Measurements from ENCODE around the gene ZCWPW1. TPM values are rescaled to one million over a fixed set of nuclear protein-coding genes. Genes with fewer than 3 reads are reported as not detected.

The ZCWPW1 gene
- total and polyA plus RNA-seq, 10 of the 15 experiments (the other 5 are each of a cell fraction or from before 2014, with no cell fraction given) = 1.3 to 4.4 (median 3.7) TPM

DNA sequence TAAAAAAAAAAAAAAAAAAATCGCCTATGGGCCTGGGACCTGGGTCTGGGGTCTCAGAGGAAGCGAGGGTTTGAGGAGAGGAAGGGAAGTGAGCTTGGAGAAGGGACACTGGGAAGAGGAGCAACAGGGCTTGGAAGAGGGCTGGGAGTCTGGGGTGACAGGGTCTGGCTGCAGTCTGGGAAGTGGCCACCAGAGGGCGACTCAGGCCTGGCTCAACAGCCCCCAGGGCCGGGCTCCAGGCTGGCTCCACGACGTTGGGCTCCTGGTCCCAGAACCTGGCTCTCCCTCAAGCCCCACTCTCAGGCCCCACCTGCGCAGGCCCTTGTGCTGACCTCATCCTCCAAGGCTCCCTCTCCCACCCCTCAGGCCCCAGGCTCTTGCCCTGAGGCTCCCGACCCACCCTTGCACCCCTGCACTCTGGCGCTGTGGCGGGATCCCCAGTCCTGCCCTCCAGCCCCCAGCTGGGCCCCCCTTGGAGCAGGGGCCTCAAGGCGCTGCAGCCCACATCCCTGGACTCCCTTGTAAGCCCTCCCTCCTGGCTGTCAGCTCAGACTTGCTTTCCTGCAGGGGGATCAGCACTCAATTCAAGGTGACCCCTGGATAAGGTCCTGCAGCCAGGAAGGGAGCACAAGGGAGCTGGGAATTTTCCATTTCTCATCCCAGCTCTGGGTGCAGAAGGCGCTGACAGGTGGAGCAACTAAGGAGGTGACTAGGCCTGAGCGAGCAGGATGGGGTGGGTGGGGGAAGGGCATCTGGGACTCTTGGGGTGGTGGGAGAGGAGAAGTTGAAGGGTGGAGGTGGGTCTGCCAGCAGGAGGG, 40.9 kb upstream of the ZCWPW1 start:
- intact Hi-C loops (cut with micrococcal nuclease; ENCODE audit: unreplicated experiment) = loop anchor here (1.0 to 10.0 kb wide), 2 partner anchors 90 to 225 kb away; partner anchors contain the start of gene GIGYF1
- no peak overlapping the region for H3K9ac ChIP-seq (ENCODE audit: control insufficient read depth, insufficient read depth, low read length)
- CTCF ChIA-PET = interaction anchor here (0.7 to 3.5 kb wide), 21 partner anchors 9 to 337 kb away, joined by 3 to 50 read pairs (median 5); partner anchors contain the start of genes AGFG2, FBXO24, LRCH4 and TSC22D4
- H3K36me3 ChIP-seq (ENCODE audit: control insufficient read depth in 2 of 2, insufficient read depth in 2 of 2, low read length in 1 of 2) = peaks cover 6 to 15% of the 10 kb centered on the region in 2 experiments; a peak in 3 of 4 replicates
- no peaks in the 10 kb centered on the region for H4K20me1 ChIP-seq (ENCODE audit: control insufficient read depth, insufficient read depth)
- peaks cover 12% of the 10 kb centered on the region for H3K4me1 ChIP-seq (ENCODE audit: control insufficient read depth, insufficient read depth, low read length)
- SMC1A ChIA-PET (ENCODE audit: uncharacterized antibody, unreplicated experiment) = interaction anchor here (0.6 to 2.9 kb wide), 10 partner anchors 10 to 224 kb away, joined by 3 to 24 read pairs (median 3); partner anchors contain the start of gene TSC22D4
- no peaks in the 10 kb centered on the region for H3K27me3 ChIP-seq (replicated peaks in 1 of 2; ENCODE audit: control insufficient read depth in 2 of 2, insufficient read depth in 2 of 2, low read length in 1 of 2)
- FAIRE-seq (peak; percentile 75), ATAC-seq (peak; percentile 94), DNase-seq (ENCODE audit: low read depth, low spot score) (no peak)
- peaks cover 11% of the 10 kb centered on the region for H3K79me2 ChIP-seq (ENCODE audit: control insufficient read depth, insufficient read depth, low read length)
- H3K27ac ChIP-seq (ENCODE audit: control insufficient read depth, insufficient read depth) = no peak overlapping the region
- no peaks in the 10 kb centered on the region for H3K9me3 ChIP-seq (replicated peaks; ENCODE audit: control insufficient read depth, insufficient read depth, low read length)
- no peak overlapping the region for H3K4me3 ChIP-seq
- H2AFZ ChIP-seq (ENCODE audit: control insufficient read depth, low read depth, low read length) = no peak overlapping the region
- RAD21 ChIA-PET (ENCODE audit: unreplicated experiment) = interaction anchor here (0.6 to 2.8 kb wide), 8 partner anchors 13 to 90 kb away, joined by 3 to 24 read pairs (median 4); partner anchors contain the start of gene PPP1R35
- in situ Hi-C loops (cut with MboI) = loop anchor here (5.0 to 25.0 kb wide), 4 partner anchors 88 to 385 kb away; partner anchors contain the start of genes GIGYF1 and SLC12A9
- WGBS (ENCODE audit: insufficient coverage, insufficient replicate concordance, low lambda C conversion rate, missing lambda C conversion rate) = 37% methylated on average over 12 of the region's 13 CpGs
- BruUV-seq (replicated peaks) = no TSS peak
- H3K4me2 ChIP-seq (ENCODE audit: control insufficient read depth, insufficient read depth) = no peak overlapping the region
- POLR2A ChIA-PET = interaction anchor here (0.5 kb wide), 1 partner anchor 51 kb away, joined by 5 read pairs; no protein-coding TSS in a partner anchor
- peak; percentile 33; the same call in 1 of the 3 replicates for TF ChIP-seq POU2F2 (IDR thresholded peaks at IDR 0.05; ENCODE audit: borderline replicate concordance, low read depth, low read length)
- peak; percentile 63; the same call in 1 of the 2 replicates for TF ChIP-seq POLR2A (IDR thresholded peaks at IDR 0.05; ENCODE audit: low read depth, low read length)
- peak; percentile 33; the same call in 1 of the 2 replicates for TF ChIP-seq IKZF1 (conservative IDR thresholded peaks at IDR 0.05)
- 0 out of 2 replicates have a peak, but pooled peaks have one; percentile 16 for TF ChIP-seq IRF4 (IDR thresholded peaks at IDR 0.05; ENCODE audit: low read depth, low read length)
- TF ChIP-seq, protein P1, sequence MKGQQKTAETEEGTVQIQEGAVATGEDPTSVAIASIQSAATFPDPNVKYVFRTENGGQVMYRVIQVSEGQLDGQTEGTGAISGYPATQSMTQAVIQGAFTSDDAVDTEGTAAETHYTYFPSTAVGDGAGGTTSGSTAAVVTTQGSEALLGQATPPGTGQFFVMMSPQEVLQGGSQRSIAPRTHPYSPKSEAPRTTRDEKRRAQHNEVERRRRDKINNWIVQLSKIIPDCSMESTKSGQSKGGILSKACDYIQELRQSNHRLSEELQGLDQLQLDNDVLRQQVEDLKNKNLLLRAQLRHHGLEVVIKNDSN (IDR thresholded peaks at IDR 0.05; ENCODE audit: borderline replicate concordance, extremely low read length, insufficient read depth, low read depth, low read length) = no peak
- TF ChIP-seq RELA (IDR thresholded peaks at IDR 0.05; ENCODE audit: borderline replicate concordance, partially characterized antibody) = peak; percentile 21
- TF ChIP-seq, protein P2, sequence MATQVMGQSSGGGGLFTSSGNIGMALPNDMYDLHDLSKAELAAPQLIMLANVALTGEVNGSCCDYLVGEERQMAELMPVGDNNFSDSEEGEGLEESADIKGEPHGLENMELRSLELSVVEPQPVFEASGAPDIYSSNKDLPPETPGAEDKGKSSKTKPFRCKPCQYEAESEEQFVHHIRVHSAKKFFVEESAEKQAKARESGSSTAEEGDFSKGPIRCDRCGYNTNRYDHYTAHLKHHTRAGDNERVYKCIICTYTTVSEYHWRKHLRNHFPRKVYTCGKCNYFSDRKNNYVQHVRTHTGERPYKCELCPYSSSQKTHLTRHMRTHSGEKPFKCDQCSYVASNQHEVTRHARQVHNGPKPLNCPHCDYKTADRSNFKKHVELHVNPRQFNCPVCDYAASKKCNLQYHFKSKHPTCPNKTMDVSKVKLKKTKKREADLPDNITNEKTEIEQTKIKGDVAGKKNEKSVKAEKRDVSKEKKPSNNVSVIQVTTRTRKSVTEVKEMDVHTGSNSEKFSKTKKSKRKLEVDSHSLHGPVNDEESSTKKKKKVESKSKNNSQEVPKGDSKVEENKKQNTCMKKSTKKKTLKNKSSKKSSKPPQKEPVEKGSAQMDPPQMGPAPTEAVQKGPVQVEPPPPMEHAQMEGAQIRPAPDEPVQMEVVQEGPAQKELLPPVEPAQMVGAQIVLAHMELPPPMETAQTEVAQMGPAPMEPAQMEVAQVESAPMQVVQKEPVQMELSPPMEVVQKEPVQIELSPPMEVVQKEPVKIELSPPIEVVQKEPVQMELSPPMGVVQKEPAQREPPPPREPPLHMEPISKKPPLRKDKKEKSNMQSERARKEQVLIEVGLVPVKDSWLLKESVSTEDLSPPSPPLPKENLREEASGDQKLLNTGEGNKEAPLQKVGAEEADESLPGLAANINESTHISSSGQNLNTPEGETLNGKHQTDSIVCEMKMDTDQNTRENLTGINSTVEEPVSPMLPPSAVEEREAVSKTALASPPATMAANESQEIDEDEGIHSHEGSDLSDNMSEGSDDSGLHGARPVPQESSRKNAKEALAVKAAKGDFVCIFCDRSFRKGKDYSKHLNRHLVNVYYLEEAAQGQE (IDR thresholded peaks at IDR 0.05; ENCODE audit: low read depth, low read length) = no peak
- peak; percentile 33; the same call in 1 of the 2 replicates for TF ChIP-seq SMARCA5 (IDR thresholded peaks at IDR 0.05)
- no peak for TF ChIP-seq TARDBP (IDR thresholded peaks at IDR 0.05; ENCODE audit: borderline replicate concordance)
- TF ChIP-seq ZSCAN29 (IDR thresholded peaks at IDR 0.05) = no peak
- peak; percentile 54; the same call in 1 of the 2 replicates for TF ChIP-seq BACH1 (IDR thresholded peaks at IDR 0.05; ENCODE audit: borderline replicate concordance)
- peak; percentile 25; the same call in 1 of the 2 replicates for TF ChIP-seq POLR2AphosphoS5 (IDR thresholded peaks at IDR 0.05; ENCODE audit: low read length)
- peak; percentile 55; the same call in 1 of the 2 replicates for TF ChIP-seq YY1 (IDR thresholded peaks at IDR 0.05; ENCODE audit: low read depth, low read length)
- 0 out of 2 replicates have a peak, but pooled peaks have one; percentile 44 for TF ChIP-seq NBN (IDR thresholded peaks at IDR 0.05)
- TF ChIP-seq CBFB (IDR thresholded peaks at IDR 0.05; ENCODE audit: low read depth) = no peak
- no peak for TF ChIP-seq ZZZ3 (IDR thresholded peaks at IDR 0.05; ENCODE audit: control insufficient read depth, insufficient read length, low read depth)
- TF ChIP-seq SMC3 (IDR thresholded peaks at IDR 0.05; ENCODE audit: borderline replicate concordance, low read length) = peak; percentile 96
- TF ChIP-seq HDGF (IDR thresholded peaks at IDR 0.05) = peak; percentile 72; the same call in 1 of the 2 replicates
- TF ChIP-seq ZNF24 (IDR thresholded peaks at IDR 0.05) = no peak
